GM12875 (cell line): ENCODE results near the gene TEX9.

Experiments
- H3K4me3 ChIP-seq: one replicate; pipeline ENCODE4 v1.5.1; 2011; ENCODE audit warnings: low read depth, low read length, control low read depth
- CTCF ChIP-seq: IDR thresholded peaks from 2 replicates; pipeline ENCODE4 v1.5.1; 2011; ENCODE audit warnings: low read depth, mild to moderate bottlenecking, control low read depth, inconsistent platforms, low read length, moderate library complexity, borderline replicate concordance; ENCODE audit not compliant: insufficient read depth

Gene TEX9

GRCh38 chr15:56442354-56442753 lies 77.1 kb downstream of the TEX9 start:
- TF ChIP-seq CTCF: no peak
- H3K4me3 ChIP-seq: no peak overlapping the region

GRCh38 chr15:56445746-56446145 lies 80.5 kb downstream of the TEX9 start:
- H3K4me3 ChIP-seq: no peak overlapping the region
- no peak for TF ChIP-seq CTCF

GRCh38 chr15:56454836-56455235 lies 89.6 kb downstream of the TEX9 start:
- no peak for TF ChIP-seq CTCF
- H3K4me3 ChIP-seq: no peak overlapping the region

GRCh38 chr15:56456229-56456628 lies 91.0 kb downstream of the TEX9 start:
- H3K4me3 ChIP-seq: no peak overlapping the region
- TF ChIP-seq CTCF: no peak

GRCh38 chr15:56459096-56459495 lies 93.9 kb downstream of the TEX9 start:
- no peak for TF ChIP-seq CTCF
- H3K4me3 ChIP-seq: no peak overlapping the region

GRCh38 chr15:56460071-56460470 lies 94.8 kb downstream of the TEX9 start:
- H3K4me3 ChIP-seq: no peak overlapping the region
- TF ChIP-seq CTCF: no peak

GRCh38 chr15:56460947-56461346 lies 95.7 kb downstream of the TEX9 start:
- TF ChIP-seq CTCF: no peak
- H3K4me3 ChIP-seq: no peak overlapping the region
